NOMO-1 treated with dmso at 0.1 percent for 144 hours (cell line): ENCODE data around the gene SLC45A2.
"Not testable (repeated sequence)": the region's sequence is repeated elsewhere in the genome, so short reads cannot be mapped to it uniquely, and the experiment has no call there.

Source experiments
- DNase-seq: peaks from one replicate; lab custom pipeline; 2025; ENCODE audit not compliant: unreplicated experiment; lab: John Stamatoyannopoulos, UW

Gene SLC45A2, protein sequence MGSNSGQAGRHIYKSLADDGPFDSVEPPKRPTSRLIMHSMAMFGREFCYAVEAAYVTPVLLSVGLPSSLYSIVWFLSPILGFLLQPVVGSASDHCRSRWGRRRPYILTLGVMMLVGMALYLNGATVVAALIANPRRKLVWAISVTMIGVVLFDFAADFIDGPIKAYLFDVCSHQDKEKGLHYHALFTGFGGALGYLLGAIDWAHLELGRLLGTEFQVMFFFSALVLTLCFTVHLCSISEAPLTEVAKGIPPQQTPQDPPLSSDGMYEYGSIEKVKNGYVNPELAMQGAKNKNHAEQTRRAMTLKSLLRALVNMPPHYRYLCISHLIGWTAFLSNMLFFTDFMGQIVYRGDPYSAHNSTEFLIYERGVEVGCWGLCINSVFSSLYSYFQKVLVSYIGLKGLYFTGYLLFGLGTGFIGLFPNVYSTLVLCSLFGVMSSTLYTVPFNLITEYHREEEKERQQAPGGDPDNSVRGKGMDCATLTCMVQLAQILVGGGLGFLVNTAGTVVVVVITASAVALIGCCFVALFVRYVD

GRCh38 chr5:33984671-33985124, at the start of gene SLC45A2:
TSS of gene SLC45A2 (minus strand) at chr5:33984693. CDS start at chr5:33984583, 110 bp downstream.
- DNase-seq, result no peak

- DNase-seq, result no peak
Observed at GRCh38 chr5:34031966-34032365, 47.5 kb upstream of the SLC45A2 start.

DNA sequence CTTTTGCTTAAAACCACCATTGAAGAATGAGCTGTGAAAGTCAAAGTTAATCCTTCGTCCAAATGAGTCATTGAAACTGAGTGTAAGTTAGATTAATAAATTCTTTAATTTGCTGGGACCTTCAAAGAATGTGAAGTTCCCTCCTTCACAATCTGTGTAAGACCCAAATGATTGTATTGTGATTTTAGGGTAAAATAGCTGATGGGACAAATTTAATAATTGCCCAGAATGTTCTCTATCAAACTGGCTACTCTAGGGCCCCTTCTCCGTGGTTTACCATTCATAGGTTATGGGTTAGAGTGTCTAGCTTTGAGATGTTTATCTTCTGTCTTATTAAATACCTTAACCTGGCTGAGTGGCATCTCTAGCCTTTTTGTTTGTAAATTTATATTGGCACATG, 46.6 kb upstream of the SLC45A2 start:
- no peak for DNase-seq

DNA sequence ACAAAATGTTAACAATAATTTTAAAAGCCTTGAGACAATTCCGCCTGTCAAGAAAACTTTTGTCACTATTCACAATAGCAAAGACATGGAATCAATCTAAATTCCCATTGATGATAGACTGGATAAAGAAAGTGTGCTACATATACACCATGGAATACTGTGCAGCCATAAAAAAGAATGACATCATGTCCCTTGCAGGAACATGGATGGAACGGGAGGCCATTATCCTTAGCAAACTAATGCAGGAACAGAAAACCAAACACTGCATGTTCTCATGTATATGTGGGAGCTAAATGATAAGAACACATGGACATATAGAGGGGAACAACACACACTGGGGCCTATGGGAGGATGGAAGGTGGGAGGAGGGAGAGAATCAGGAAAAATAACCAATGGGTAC, 46.1 kb upstream of the SLC45A2 start:
- not testable (repeated sequence) for DNase-seq

- DNase-seq, result no peak
Observed at GRCh38 chr5:34030048-34030447, 45.6 kb upstream of the SLC45A2 start.

GRCh38 chr5:34028349-34028748, 43.9 kb upstream of the SLC45A2 start:
- DNase-seq, result no peak

GRCh38 chr5:34026089-34026761, 41.7 kb upstream of the SLC45A2 start:
- DNase-seq, result no peak

GRCh38 chr5:34022121-34022705, 37.7 kb upstream of the SLC45A2 start:
- DNase-seq, result no peak

DNA sequence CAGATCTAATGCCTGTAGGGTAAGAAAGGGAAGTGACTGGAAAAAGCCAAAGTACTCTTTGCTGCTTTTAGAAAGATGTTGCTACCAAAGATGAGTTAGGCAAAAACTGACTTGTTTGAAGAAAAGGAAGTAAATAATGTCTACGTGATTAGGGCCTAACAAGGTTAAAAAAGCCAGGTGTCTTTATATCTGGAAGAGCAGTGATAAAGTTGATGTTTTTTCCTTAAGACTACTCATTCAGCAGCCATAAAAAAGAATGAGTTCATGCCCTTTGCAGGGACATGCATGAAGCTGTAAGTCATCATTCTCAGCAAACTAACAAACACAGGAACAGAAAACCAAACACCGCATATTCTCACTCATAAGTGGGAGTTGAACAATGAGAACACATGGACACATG, 36.8 kb upstream of the SLC45A2 start:
- peak; percentile 32 for DNase-seq

GRCh38 chr5:34020726-34021125, 36.2 kb upstream of the SLC45A2 start:
- DNase-seq, result no peak

DNA sequence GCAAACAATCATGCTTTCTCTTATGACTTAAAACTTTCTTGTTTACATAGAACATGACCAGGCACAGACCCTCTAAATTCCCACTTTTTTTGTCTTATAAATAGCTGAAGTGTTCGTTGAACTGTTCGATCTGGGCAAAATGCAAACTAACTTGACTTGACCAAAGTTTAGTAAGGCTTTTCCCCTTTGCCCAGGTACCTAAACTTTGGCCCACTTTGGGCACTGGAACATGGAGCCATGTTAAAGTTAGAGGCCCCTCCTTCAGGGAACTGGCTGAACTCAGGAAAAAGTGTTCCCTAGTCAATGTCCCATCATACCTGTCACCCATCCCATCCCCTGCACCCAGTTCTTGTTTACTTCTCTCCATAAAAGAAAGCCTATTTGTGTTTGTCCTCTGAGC, 32.8 kb upstream of the SLC45A2 start:
- no peak for DNase-seq

DNA sequence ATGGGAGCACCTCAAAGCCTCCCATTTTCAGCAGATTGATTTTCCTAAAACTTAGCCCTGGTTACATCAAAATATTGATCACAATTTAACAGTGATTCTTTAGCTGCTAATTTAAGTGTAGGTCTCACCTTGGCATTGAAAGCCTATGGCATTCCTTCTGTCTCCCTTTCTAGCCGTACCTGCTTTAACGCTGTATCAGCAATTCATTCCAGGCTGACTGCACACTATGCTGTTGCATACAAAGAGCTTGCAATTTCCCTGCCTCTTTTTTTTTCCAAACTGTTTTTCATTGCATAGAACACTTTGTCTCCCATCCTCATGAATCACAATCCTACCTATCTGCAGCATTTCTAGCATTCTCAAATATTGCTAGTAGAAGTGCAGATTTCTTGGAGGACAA, 32.3 kb upstream of the SLC45A2 start:
- no peak for DNase-seq

DNA sequence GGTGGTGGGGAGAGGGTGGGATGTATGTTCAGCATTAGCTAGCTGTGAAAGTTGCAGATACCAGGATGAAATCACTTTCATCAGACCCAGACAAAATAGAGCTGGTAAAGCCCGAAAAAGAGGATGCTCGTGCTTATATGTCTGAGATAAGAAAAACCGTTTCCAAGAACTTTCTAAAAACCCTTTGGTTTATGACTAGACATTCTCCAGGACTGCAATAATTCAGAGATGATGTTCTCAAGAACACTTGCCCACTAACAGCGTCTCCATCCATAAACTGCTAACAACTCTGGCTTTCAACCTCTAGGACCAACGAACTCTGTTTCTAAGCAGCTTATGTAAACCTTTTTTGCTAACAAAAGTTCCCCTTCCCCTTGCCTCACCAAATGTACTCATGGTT, 31.7 kb upstream of the SLC45A2 start:
- DNase-seq, result no peak

- no peak for DNase-seq
Observed at GRCh38 chr5:34015120-34015822, 30.8 kb upstream of the SLC45A2 start.

- no peak for DNase-seq
Observed at GRCh38 chr5:34014626-34015025, 30.1 kb upstream of the SLC45A2 start.

DNA sequence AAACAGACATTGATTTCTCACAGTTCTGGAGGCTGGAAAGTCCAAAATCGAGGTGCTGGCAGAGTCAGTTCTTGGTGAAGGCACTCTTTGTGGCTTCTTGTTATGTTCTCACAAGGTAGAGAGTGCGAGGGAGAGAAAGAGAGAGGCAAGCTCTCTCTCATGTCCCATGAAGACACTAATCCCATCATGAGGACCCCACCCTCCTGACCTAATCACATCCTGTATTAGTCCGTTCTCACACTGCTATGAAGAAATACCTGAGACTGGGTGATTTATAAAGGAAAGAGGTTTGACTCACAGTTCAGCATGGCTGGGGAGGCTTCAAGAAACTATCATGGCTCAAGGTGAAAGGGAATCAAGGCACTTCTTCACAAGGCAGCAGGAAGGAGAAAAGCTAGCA, 29.1 kb upstream of the SLC45A2 start:
- no peak for DNase-seq

DNA sequence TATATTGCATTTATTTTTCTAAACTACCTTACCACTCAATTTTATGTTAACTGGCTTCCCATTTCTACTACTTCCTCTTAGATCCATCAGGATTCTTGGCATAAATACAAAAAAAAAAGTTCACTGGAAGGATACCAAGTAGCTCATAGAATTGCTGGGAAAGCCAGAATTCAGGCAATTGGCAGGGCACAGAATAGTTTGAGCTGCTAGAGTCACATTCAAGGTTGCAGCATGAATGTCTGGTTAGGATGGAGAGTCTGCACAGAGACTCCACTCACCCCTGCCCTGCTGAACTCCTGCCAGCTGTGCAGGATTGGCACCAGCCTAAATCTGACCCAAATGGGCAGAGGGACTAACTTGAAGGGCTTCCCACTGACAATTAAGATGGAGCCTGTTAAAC, 28.3 kb upstream of the SLC45A2 start:
- DNase-seq, result no peak

DNA sequence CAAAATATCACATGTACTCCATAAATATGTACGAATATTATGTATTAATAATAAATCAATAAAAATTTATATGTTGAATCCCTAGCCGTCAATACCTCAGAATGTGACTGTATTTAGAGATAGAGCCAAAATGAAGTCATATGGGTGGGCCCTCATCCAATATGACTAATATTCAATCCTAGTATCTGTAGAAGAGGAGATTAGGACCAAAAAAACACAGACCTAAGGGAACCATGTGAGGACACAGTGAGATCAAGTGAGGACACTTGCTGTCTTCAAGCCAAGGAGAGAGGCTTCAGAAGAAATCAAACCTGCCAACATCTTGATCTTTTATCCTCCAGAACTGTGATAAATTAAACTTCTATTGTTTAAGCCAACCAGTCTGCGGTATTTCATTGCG, 27.0 kb upstream of the SLC45A2 start:
- no peak for DNase-seq

DNA sequence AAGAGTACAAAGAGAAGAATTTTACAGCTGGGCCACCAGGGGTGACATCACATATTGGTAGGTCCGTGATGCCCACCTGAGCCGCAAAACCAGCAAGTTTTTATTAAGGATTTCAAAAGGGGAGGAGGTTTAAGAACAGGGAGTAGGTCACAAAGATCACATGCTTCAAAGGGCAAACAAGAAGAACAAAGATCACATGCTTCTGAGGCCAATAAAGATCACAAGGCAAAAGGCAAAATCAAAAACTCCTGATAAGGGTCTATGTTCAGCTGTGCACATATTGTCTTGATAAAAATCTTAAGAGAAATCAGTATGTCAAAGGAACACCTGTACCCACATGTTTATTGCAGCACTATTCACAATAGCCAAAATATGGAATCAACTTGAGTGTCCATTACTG, 25.7 kb upstream of the SLC45A2 start:
- DNase-seq, result not testable (repeated sequence)

GRCh38 chr5:34009610-34010009, 25.1 kb upstream of the SLC45A2 start:
- no peak for DNase-seq

DNA sequence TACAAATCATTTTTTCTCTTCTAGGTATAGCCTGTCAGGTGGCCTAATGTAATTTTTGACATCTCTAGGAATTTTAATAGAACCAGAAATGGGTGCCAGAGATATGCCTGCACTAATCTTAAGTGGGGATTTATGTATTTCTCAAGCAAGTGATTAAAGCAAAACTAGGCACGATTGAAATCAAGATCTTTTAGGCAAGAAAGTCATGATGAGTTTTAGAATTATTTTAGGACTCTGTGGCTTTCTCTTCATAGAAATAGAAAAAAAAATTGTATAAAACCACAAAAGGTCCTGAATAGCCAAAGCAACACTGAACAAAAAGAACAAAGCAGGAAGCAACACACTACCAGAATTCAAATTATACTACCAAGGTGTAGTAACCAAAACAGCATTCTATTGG, 24.3 kb upstream of the SLC45A2 start:
- peak; percentile 42 for DNase-seq
